Stimulated activated CD4-positive, alpha-beta T cell treated with anti-CD3 and anti-CD28 coated beads, TNF-alpha, amount 100 ng/mL, for 48 hours (primary cell): ENCODE data around the gene NIFK.

Experiments
- DNase-seq, 3 donors: peaks; one replicate each; pipeline ENCODE4 v3.0.0-alpha.2; 2020; ENCODE audit warnings: low read depth in 3 of 3

Gene NIFK

DNA sequence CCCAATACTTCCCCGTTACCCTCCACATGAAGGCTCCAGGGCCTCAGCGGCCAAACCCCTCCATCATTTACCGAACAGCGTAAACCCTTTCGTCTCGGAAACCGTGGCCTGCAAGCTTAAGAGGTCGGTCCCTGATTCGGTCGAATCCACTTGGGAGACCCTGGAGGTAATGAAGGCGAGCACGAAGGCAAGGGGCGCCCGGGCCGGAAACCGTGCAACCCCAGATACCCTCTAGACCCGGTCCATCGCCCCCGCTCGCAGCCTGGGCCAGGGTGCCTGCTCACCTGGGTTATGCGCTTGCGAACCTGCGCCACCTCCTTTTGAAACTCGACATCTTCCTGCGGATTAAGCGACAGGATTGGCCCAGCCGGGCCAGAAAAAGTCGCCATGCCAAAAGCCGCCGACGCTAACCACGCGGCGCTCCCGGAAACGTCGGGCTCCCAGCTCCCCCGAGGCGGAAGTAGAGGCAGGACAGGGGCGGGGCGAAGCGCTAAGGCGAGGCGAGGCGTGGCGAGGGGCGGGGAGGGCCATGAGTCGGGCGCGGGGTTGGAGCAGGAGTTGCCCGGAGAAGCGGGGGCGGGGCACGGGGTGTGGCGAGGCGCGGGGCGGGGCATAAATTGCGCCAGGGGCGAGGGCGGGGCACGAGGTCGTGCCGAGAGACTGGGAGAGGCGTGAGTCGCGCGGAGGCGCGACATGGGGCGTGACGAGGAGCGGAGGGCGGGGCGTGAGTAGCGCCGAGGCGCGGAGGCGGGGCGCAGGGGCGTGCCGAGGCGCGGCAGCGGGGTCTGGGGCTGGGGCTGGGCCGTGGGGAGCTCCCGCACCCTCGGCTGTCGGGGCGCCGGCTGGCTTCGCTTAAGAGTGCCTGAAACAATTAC is at the start of gene NIFK:
Gene NIFK, minus strand, starts transcription at position 414 of the 875 bp plus-strand sequence. Its CDS starts 25 bp downstream, at position 389.
- DNase-seq: peak; percentile 100

DNA sequence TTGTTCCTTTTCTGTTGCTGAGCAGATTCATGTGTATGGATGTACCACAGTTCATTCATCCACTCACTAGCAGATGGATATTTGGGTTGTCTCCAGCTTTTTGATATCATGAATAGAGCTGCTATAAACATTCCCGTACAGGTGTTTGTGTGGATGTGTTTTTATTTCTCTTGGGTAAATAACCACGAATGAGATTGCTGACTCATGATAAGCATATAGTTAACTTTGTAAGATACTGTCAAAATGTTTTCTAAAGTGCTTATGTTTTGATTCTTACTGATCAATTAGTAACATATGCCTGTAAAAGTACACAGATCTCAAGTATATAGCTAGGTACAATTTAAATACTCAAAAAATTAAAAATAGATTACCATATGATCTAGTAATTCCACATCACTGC is 46.5 kb upstream of the NIFK start:
- DNase-seq: no peak

DNA sequence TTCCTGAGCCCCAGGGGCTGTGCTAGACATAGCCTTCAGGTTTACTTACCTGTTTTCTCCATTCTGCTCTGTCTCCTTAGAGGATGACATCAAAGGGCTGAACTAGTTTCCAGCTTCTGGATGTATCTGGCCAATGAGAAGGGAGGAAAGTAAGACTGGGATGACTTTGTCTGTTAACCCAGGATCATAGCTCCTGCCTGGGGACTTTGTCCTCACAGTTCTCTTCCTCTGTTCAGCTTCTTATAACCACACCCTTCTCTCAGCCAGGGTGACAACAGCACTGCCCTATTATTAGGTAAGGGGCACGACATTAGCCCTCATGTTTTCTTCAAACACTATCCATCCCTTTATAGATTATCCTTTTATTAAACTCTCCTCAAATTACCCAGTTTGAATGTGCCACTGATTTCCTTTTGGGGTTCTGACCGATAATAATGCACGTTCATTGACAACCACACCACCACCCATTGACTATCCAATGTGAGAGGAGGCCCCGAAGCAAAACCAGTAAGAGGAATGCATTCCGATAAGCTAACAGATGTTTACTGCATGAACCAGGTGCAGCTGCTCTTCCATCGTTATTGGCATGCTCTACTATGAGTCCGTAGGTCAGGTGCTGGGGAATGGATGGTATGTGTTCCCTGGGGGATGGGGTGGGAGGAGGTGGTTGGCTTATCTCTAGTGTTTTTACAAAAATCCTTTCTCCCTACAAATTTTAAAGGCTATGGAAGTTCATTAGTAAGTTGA is 42.2 kb upstream of the NIFK start:
- DNase-seq: no peak

DNA sequence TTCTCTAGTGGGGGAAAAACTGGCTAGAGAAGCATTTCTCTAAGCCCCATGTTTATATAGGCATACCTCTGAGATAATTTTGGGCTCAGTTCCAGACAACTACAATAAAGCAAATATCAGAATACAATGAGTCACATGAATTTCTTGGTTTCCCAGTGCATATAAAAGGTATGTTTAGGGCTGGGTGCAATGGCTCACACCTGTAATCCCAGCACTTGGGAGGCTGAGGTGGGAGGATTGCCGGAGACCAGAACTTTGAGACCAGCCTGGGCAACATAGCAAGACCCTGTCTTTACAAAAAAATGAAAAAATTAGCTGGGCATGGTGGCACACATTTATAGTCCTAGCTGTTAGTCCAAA is 41.0 kb upstream of the NIFK start:
- DNase-seq: no peak

DNA sequence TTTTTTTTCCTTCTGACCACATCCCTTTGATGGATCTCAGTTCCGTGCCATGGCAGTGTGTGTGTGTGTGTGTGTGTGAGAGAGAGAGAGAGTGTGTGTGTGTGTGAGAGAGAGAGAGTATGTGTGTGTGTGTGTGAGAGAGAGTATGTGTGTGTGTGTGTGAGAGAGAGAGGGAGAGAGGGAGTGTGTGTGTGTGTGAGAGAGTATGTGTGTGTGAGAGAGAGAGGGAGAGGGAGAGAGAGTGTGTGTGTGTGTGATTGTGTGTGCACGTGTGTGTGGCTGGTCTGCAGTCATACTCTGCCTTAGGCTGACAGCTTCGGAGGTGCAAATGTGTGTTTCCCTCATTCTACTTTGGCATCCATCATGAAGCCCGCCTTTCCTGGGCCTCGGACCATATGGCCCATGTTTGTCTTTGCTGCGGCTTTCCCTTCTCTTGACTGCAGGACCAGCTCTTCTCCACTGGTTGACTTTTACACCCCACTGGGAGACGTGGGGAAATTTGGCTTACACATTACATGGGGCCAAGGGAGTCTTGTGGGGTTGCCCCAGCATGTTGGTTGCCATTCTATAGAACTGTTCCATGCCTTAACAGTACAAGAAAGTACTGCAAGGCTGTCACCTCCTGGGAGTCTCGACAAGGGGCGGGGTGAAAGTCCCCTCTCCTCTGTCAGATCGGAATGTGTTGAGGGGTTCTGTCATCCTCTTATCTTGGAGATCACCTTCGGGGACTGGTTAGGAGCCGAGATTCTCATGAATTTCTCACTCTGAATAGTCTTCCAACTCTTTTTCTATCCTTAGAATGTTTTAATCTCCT is 40.4 kb upstream of the NIFK start:
- no peak for DNase-seq

DNA sequence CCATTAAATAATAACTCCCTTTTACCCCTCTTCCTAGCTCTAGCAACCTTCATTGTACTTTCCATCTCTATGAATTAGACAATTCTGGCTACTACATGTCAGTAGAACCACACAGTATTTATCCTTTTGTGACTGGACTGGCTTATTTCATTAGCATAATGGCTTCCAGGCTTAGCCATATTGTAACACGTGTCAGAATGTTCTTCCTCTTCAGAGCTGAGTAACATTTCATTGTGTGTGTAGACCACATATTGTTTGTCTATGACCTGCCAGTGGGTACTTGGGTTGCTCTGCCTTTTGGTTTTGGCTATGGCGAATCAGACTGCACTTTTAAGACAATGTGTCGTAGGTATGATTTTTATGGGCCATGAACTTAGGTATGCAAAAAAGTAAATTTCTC is 39.7 kb upstream of the NIFK start:
- no peak for DNase-seq

DNA sequence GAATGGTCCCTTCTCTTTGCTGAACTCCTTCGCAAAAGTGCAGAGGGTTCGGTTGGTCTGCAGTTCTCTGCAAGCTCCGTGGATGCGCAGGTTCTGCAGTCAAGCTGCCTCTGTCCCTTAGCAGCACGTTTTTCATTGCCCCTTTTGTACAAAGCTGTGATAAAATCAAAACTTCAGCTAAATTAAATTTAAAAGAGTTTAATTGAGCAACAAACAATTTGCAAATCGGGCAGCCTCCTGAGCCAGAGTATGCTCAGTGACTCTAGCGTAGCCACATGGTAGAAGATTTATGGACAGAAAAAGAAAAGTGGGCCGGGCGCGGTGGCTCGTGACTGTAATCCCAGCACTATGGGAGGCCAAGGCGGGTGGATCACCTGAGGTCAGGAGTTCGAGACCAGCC is 37.6 kb upstream of the NIFK start:
- DNase-seq: no peak

DNA sequence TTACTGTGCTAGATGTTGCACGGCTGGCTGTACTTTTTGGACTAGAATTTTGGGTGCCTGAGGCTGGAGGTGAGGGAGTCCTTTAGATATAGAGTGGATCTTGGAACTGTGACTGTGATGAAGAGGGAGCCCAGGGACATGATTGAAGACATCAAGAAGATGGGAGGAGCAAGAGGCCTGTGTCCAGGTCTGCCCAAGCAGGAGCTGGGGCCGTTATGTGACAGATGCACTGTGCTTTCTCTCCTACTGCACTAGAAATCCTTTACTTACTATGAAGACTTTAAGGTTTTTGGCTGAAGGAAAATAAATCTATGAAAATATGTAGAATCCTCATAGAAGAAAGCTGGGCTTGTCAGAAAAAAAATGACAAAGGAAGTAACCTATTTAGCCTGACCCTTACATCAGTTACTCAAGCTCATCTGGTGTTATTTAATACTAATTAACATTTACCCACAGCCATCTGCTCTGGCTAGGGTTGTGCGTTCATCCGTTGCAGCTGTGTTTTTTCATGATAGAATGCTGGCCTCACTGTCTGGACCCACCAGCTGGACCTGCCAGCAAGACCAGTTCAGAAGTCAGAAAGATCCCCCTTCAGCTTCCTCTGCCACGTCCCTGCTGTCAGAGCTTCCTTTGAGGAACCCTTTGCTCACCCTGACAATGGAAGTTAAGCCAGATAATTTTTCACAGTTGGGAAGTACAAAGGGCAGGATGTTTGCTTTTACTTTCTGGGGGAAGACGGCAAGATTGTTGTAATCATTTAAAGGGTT is 35.5 kb upstream of the NIFK start:
- no peak for DNase-seq

DNA sequence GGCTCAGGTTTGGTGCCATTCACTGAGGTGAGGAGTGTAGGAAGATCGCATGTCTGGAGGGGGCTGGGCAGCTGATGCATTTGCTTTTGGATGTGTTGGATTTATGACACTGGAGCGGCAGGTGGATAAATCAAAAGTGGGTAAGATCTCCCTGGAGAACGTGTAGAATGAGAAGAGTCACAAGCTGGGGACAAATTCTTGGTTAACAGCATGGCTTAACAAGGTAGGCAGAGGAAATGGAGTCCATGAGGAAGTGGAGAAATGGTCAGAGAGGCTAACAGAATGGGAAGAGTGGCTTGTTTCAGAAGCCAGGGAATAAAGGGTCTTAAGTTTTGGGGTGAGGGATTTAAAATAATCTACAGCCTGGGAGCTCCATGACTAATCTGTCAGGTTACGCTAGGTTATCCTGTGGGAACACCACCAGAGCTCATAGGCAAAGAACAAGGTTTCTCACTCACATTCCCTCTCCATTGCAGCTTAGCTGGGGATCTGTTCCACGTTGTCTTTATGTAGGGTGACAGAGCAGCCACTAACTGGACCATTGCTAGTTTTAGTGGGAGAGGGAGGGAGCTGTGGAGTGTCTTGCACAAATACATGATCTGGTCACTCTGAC is 31.6 kb upstream of the NIFK start:
- DNase-seq: no peak

DNA sequence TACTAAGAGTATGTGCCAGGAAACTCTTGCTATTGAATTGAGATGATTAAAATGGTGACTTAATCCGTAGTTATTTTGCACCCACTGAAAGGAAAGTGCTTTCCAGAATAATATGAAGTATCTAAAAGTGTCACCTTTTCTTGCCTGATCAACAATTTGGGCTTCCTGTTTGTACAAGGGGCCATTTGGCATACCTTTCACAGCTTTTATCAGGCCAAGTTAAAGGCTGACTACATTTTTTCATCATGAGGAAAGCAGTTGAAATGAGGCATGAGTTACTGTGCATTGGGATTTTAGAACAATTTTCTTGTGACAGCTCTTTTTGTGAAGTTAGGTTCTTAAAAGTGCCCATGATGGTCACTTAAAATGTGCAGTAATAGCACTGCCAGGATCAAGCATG is 29.9 kb upstream of the NIFK start:
- no peak for DNase-seq

DNA sequence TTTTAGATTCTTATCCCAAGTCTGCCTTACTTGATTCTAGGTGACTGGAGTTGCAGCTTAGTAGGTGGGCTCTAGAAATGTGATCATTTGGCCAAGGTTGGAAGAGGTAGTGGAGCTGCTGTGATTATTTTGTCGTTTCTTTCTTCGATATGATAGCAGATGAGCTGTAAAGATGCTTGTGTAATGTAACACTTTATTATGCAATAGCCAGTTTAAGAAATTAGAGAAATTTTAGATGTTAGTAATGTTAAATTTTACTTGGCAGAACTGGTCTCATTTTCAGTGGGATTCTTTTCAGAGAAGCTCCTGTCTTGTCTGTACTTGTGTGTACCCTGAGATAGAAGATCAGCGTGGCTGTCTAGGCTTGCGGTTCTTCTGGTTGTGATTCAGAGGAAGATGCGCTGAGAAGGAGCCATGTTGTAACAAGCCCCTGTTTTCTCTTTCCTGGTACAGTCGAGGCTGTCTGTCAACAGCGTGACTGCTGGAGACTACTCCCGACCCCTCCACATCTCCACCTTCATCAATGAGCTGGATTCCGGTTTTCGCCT is 28.1 kb upstream of the NIFK start:
- DNase-seq: no peak

DNA sequence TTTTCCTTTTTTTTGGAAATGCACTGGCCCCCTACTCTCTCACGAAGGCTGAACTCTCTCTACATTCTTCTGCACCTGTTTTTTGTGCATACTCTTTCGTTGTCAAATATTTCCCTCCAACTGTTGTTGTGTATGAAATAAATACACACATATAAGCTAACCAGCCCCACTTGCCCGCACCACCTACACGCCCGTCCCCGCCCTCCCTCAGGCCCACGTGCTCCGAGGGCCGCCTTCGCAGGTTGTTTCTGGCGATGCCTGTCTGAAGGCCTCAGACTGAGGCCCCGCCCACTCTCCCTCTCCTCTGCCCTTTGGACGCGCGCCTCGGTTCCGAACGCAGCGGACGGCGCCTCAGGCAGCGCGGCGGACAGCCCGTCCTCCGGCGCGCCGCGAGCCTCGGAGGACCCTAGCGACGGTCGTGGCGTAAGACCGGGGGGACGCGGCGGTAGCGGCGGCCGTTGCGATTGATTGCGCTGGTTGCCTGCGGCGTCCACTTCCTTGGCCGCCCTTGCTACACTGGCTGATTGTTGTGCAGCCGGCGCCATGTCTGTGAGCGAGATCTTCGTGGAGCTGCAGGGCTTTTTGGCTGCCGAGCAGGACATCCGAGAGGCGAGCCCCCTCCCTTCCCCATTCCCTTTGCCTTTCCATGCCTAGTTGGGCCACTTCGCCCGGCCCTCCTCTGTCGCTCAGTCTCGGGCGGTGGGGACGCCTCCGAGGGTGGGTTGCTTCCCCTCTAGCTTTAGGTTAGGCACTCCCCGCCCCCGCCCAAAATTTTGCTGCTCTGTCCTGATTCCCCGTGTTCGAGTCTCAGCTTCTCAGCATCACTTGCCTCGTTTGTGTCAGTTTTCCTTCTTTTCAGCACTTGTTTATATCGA is 18.8 kb upstream of the NIFK start, which contains the start of gene TSN:
Gene TSN, plus strand, starts transcription at position 415 of the 875 bp plus-strand sequence. Its CDS starts 129 bp downstream, at position 544.
- DNase-seq: peak; percentile 96 to 98 (median 97)

DNA sequence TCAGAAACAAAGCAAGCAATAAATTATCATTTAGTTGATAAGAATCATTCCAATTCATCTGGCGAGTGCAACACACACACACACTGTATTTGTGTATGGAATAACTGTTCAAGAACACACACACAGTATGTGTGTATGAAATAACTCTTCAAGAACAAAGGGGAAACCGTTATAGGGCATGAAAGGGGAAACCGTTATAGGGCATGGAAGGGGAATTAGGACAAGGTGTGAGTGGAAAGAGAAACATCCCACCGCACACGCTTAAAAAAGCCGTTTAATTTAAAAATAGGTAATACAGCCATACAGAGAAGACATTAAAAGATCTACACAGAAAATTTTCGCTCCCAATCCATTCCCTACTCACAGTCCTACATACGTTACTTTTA is 18.2 kb upstream of the NIFK start:
- no peak for DNase-seq

DNA sequence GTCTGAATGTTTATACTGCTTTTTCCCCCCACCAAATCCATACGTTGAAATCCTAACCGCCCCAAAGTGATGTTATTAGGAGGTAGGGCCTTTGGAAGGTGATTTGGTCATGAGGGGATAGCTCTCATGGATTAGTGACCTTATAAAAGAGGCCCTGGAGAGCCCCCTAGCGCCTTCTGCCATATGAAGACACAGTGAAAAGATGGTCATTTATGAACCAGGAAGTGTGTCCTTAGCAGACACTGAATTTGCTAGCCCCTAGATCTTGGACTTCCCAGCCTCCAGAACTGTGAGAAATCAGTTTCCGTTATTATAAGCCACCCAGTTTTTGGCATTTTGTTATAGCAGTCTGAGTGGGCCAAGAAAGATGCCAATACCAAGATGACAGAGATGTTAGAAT is 11.5 kb upstream of the NIFK start:
- DNase-seq: no peak

DNA sequence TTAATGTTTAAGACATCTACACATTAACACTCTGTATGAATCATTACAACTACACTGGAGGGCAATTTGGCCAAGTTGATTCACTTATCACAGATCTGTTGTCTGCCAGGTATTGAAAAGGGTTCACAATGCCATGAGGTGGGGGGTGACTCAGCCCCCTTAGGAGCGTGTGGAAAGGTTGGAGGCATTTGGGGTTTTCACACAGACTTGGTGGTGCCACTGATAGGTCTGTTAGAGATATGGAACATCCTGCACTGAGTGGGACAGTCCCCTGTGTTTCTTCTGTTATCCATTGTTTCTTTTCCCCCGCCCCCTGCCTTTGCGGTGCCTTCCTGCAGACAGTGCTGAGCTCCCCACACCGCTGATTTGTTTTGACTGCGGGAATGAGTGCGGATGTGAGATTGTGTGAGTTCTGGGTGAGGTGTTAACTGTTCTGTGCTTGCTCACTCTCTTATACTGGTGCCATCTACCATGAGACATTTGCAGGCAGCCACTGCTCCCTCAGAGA is 9.4 kb upstream of the NIFK start:
- DNase-seq: peak in 1 of 3 donors; percentile 61

DNA sequence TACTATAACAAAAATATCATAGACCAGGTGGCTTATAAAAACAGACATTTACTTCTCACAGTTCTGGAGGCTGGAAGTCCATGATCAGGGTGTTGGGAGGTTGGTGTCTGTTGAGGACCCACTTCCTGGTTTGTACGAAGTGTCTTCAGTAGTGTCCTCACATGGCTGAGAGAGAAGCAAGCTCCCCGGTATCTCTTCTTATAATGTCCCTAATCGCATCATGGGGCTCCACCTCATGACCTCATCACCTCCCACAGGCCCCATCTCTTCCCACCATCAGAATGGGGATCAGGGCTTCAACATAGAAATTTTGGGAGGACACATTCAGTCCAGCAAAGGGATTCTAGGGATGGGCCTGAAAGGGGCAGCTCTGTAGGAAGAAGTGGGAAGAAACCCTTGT is 4.8 kb upstream of the NIFK start:
- DNase-seq: no peak

DNA sequence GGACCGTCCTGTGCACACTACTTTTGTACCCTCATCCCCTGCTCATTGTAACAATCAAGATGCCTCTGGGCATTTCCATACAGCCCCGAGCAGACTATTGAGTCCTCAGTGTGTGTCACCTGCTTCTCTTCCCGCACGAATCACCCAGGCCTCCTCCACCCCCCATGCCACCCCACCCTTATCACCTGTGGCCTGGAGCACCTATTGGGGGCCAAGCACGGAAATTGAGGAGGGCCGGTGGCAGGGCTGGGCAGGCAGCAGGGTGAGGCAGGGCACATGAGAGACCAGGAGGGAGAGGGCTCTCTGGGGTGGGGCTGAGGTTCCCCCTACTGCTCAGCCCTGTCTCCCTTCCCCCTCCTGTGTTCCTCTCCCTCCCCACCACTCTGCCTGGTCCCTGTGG is 4.3 kb upstream of the NIFK start:
- no peak for DNase-seq

DNA sequence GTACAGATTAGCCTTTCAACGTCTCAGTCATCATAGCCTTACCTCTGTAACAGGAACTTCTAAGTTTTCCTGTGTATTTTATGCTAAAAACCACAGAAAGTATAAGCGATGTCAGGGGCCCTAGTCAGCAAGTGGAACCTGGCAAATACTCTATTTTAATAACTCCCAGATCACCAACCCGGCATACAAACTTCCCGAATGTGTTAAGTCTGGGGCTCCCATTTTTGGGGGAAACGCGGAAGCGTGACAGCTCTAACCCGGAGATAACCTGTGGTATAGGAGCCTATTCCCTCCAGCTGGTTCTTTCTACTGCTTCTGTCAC is 574 bp downstream of the NIFK start:
- DNase-seq: no peak

DNA sequence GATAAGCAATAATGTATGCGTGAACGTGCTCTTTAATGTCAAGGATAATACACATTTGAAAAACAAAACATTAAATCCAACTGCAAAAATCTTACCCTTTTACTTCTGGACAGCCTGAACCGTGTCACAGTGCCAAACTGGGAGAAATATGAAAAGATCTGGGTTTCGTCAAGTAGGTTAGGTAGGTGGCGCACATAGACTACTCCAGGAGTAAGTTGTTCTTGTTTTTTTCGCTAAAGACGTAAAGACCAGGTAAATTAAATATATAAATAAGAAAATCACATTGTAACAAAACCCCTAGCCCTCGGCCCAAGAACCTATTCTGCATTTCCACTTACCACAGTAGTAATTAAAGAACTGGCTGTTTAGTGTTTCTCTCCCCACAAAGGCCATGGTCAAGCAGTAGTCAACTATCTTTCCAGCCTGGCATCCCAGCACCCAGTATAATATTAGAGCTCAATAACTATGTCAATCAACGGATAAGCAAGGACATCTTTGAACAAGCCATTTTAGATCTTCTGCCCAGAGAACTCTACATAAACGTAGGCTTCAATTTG is 1.1 kb downstream of the NIFK start:
- DNase-seq: no peak
